ENCODE results near the gene BAK1. TPM values are rescaled to one million over a fixed set of nuclear protein-coding genes. Genes with fewer than 3 reads are reported as not detected.
"Not testable (repeated sequence)": the region's sequence is repeated elsewhere in the genome, so short reads cannot be mapped to it uniquely, and the experiment has no call there.

Gene BAK1
- total RNA-seq, 4 donors from 2014 or later: 14.3 to 26.2 (median 20.0) TPM

- Histone ChIP-seq H3K27me3 (no peaks in the 10 kb centered on the region), H3K27ac (no peak overlapping the region), H3K4me1 (peaks cover 0 to 4% (median 3%) of the 10 kb centered on the region in 3 donors), H3K9me3 (no peaks in the 10 kb centered on the region), H3K4me3 (no peak overlapping the region), H3K36me3 (no peaks in the 10 kb centered on the region)
- 83 to 95% methylated on average over 8 of the region's 8 CpGs for WGBS, 2 donors
- intact Hi-C loops (cut with DNase I): no loop called here
- TF ChIP-seq, protein P1, sequence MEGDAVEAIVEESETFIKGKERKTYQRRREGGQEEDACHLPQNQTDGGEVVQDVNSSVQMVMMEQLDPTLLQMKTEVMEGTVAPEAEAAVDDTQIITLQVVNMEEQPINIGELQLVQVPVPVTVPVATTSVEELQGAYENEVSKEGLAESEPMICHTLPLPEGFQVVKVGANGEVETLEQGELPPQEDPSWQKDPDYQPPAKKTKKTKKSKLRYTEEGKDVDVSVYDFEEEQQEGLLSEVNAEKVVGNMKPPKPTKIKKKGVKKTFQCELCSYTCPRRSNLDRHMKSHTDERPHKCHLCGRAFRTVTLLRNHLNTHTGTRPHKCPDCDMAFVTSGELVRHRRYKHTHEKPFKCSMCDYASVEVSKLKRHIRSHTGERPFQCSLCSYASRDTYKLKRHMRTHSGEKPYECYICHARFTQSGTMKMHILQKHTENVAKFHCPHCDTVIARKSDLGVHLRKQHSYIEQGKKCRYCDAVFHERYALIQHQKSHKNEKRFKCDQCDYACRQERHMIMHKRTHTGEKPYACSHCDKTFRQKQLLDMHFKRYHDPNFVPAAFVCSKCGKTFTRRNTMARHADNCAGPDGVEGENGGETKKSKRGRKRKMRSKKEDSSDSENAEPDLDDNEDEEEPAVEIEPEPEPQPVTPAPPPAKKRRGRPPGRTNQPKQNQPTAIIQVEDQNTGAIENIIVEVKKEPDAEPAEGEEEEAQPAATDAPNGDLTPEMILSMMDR (IDR thresholded peaks at IDR 0.05): no peak
- TF ChIP-seq POLR2A (IDR thresholded peaks at IDR 0.05): no peak
- no peak for DNase-seq
These were observed 21.3 kb downstream of the BAK1 start for GRCh38 chr6:33558801-33559200.

DNA sequence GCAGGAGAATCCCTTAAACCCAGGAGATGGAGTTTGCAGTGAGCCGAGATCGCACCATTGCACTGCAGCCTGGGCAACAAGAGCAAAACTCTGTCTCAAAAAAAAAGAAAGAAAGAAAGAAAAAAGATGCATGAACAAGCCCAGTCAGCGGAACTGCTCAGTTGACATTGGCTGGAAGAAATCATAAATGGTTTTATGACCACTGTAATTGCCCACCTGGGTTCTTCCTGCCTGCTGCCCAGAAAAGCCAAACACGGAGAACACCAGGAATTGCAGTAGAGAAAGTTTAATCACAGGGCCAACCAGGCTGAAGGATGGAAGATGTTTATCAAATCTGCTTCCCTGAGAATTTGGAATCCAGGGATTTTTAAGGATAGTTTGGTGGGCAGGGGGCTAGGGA lies 22.7 kb downstream of the BAK1 start:
- no peak overlapping the region for H3K4me3 ChIP-seq
- DNase-seq: no peak
- H3K9me3 ChIP-seq: no peaks in the 10 kb centered on the region
- H3K27me3 ChIP-seq: no peaks in the 10 kb centered on the region
- H3K4me1 ChIP-seq: peaks cover 0 to 9% (median 5%) of the 10 kb centered on the region in 3 donors
- intact Hi-C loops (cut with DNase I): no loop called here
- 92 to 97% methylated on average over 2 to 4 of the region's 4 CpGs for WGBS, 2 donors
- no peak for TF ChIP-seq POLR2A (IDR thresholded peaks at IDR 0.05)
- TF ChIP-seq, protein P1 (IDR thresholded peaks at IDR 0.05): no peak
- H3K36me3 ChIP-seq: no peaks in the 10 kb centered on the region
- no peak overlapping the region for H3K27ac ChIP-seq

DNA sequence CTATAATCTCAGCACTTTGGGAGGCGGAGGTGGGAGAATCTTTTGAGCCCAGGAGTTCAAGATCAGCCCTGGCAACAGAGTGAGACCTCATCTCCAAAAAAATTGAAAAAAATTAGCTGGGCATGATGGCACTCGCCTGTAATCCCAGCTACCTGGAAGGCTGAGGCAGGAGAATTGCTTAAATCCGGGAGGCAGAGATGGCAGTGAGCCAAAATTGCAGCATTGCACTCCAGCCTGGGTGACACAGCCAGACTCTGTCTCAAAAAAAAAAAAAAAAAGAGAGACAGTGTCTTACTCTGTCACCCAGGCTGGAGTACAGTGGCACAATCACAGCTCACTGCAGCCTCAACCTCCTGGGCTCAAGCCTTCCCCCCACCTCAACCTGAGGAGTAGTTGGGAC lies 27.2 kb downstream of the BAK1 start:
- 29 to 34% methylated on average over 2 to 3 of the region's 3 CpGs for WGBS, 2 donors
- H3K36me3 ChIP-seq; H3K4me1 ChIP-seq; DNase-seq; H3K27me3 ChIP-seq; H3K9me3 ChIP-seq; H3K27ac ChIP-seq; intact Hi-C loops (cut with DNase I); H3K4me3 ChIP-seq: not testable (repeated sequence)

- Histone ChIP-seq H3K27ac (no peak overlapping the region), H3K4me3 (no peak overlapping the region), H3K9me3 (no peaks in the 10 kb centered on the region), H3K4me1 (peaks cover 0 to 9% (median 5%) of the 10 kb centered on the region in 3 donors), H3K27me3 (no peaks in the 10 kb centered on the region), H3K36me3 (no peaks in the 10 kb centered on the region)
- WGBS, 2 donors: 69 to 88% methylated on average over 7 of the region's 7 CpGs
- TF ChIP-seq POLR2A (IDR thresholded peaks at IDR 0.05): no peak
- TF ChIP-seq, protein P1 (IDR thresholded peaks at IDR 0.05): no peak
- no peak for DNase-seq
- intact Hi-C loops (cut with DNase I): no loop called here
These were observed 27.8 kb downstream of the BAK1 start for GRCh38 chr6:33552252-33552651.

GRCh38 chr6:33551538-33551937 lies 28.5 kb downstream of the BAK1 start:
- Histone ChIP-seq H3K36me3 (no peaks in the 10 kb centered on the region), H3K9me3 (no peaks in the 10 kb centered on the region), H3K4me3 (no peak overlapping the region), H3K27me3 (no peaks in the 10 kb centered on the region), H3K4me1 (peaks cover 0 to 5% (median 3%) of the 10 kb centered on the region in 3 donors), H3K27ac (no peak overlapping the region)
- DNase-seq: no peak
- TF ChIP-seq, protein P1 (IDR thresholded peaks at IDR 0.05): no peak
- no peak for TF ChIP-seq POLR2A (IDR thresholded peaks at IDR 0.05)
- WGBS, 2 donors: 45 to 79% methylated on average over 2 of the region's 2 CpGs
- intact Hi-C loops (cut with DNase I): no loop called here

DNA sequence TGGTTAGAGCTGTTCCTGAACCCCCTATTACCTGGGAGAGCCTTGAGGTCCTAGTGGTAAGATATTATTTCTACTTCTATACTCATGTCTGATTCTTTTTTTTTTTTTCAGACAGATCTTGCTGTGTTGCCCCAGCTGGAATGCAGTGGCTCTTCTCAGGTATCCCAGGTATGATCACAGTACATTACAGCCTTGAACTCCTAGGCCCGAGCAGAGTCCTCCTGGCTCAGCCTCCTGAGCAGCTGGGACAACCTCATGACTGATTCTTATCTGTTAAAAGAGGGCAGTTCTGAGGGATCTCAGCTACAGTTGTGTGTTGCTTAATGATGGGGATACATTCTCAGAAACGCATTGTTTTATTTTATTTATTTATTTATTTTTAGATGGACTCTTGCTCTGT lies 30.2 kb downstream of the BAK1 start:
- peaks cover 0 to 5% (median 3%) of the 10 kb centered on the region in 3 donors for H3K4me1 ChIP-seq
- no peak overlapping the region for H3K4me3 ChIP-seq
- H3K27me3 ChIP-seq: no peaks in the 10 kb centered on the region
- no peaks in the 10 kb centered on the region for H3K9me3 ChIP-seq
- no peaks in the 10 kb centered on the region for H3K36me3 ChIP-seq
- intact Hi-C loops (cut with DNase I): no loop called here
- TF ChIP-seq, protein P1 (IDR thresholded peaks at IDR 0.05): no peak
- TF ChIP-seq POLR2A (IDR thresholded peaks at IDR 0.05): no peak
- no peak for DNase-seq
- 88 to 100% methylated on average over 2 of the region's 2 CpGs for WGBS, 2 donors
- no peak overlapping the region for H3K27ac ChIP-seq

Measured in esophagus squamous epithelium (tissue), 5 donors.